Measurements from ENCODE around the gene NOL11. TPM values are rescaled to one million over a fixed set of nuclear protein-coding genes. Genes with fewer than 3 reads are reported as not detected.

NOL11 gene
- total and polyA plus RNA-seq, 2 experiments from 2014 or later, result 116 to 130 TPM

- H3K36me3 Mint-ChIP-seq (ENCODE audit: low read depth), result peaks cover 38% of the 10 kb centered on the region
- DNase-seq (ENCODE audit: low spot score), result peak; percentile 53
- ATAC-seq, result peak; percentile 23
- H4K20me1 ChIP-seq (replicated peaks; ENCODE audit: insufficient read depth), result peaks cover 3% of the 10 kb centered on the region; the same call in 1 of the 2 replicates
- H3K79me2 ChIP-seq (replicated peaks; ENCODE audit: insufficient read depth), result peaks cover 33% of the 10 kb centered on the region
- H3K9me2 ChIP-seq (ENCODE audit: insufficient read depth), result no peaks in the 10 kb centered on the region
- peaks cover 13% of the 10 kb centered on the region; the same call in 1 of the 2 replicates for H3F3A ChIP-seq (replicated peaks; ENCODE audit: low read depth)
- peaks cover 37% of the 10 kb centered on the region for H3K36me3 ChIP-seq (ENCODE audit: insufficient read depth)
- peak overlapping the region; percentile 96 for H3K4me3 ChIP-seq
- H2AFZ ChIP-seq, result peak overlapping the region; percentile 72; the same call in 1 of the 2 replicates
- no peak for TF ChIP-seq EZH2 (IDR thresholded peaks at IDR 0.05; ENCODE audit: low read depth, unreplicated experiment)
- TF ChIP-seq, protein P1, sequence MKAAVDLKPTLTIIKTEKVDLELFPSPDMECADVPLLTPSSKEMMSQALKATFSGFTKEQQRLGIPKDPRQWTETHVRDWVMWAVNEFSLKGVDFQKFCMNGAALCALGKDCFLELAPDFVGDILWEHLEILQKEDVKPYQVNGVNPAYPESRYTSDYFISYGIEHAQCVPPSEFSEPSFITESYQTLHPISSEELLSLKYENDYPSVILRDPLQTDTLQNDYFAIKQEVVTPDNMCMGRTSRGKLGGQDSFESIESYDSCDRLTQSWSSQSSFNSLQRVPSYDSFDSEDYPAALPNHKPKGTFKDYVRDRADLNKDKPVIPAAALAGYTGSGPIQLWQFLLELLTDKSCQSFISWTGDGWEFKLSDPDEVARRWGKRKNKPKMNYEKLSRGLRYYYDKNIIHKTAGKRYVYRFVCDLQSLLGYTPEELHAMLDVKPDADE (IDR thresholded peaks at IDR 0.05), result no peak
- TF ChIP-seq POLR2AphosphoS5 (IDR thresholded peaks at IDR 0.05; ENCODE audit: low read depth), result no peak
- H3K27ac Mint-ChIP-seq, result peak overlapping the region; percentile 99
- H3K9me3 Mint-ChIP-seq, result peaks cover under 1% of the 10 kb centered on the region; the same call in 1 of the 3 replicates
- H3K4me1 ChIP-seq (ENCODE audit: insufficient read depth), result peaks cover 17% of the 10 kb centered on the region
- peak overlapping the region; percentile 96 for H3K27ac ChIP-seq (ENCODE audit: low read depth)
- peaks cover 8% of the 10 kb centered on the region for H3K4me1 Mint-ChIP-seq
- H3K4me3 Mint-ChIP-seq, result peak overlapping the region; percentile 98
- no peaks in the 10 kb centered on the region for H3K27me3 ChIP-seq (ENCODE audit: insufficient read depth)
- H3K4me2 ChIP-seq, result peak overlapping the region; percentile 95
- peaks cover 6% of the 10 kb centered on the region for H3K27me3 Mint-ChIP-seq (ENCODE audit: insufficient read depth, low read depth, poor library complexity)
These were observed 697 bp downstream of the NOL11 start for GRCh38 chr17:67718325-67718941.

GRCh38 chr17:67725373-67725791 is 7.6 kb downstream of the NOL11 start:
- no peak overlapping the region for H3K27ac Mint-ChIP-seq
- Histone ChIP-seq H3F3A (replicated peaks; ENCODE audit: low read depth) (peaks cover 19% of the 10 kb centered on the region; the same call in 1 of the 2 replicates), H3K9me2 (ENCODE audit: insufficient read depth) (no peaks in the 10 kb centered on the region), H3K4me2 (no peak overlapping the region), H3K27me3 (ENCODE audit: insufficient read depth) (no peaks in the 10 kb centered on the region), H3K4me1 (ENCODE audit: insufficient read depth) (no peaks in the 10 kb centered on the region), H3K27ac (ENCODE audit: low read depth) (0 out of 2 replicates have a peak overlapping the region, but pooled peaks have one; percentile 6), H3K36me3 (ENCODE audit: insufficient read depth) (peaks cover 83% of the 10 kb centered on the region), H3K79me2 (replicated peaks; ENCODE audit: insufficient read depth) (peaks cover 44% of the 10 kb centered on the region), H4K20me1 (replicated peaks; ENCODE audit: insufficient read depth) (no peaks in the 10 kb centered on the region; the same call in 1 of the 2 replicates), H2AFZ (no peak overlapping the region), H3K4me3 (no peak overlapping the region)
- no peak overlapping the region for H3K4me3 Mint-ChIP-seq
- H3K9me3 Mint-ChIP-seq, result peaks cover 3% of the 10 kb centered on the region; the same call in 2 of the 3 replicates
- H3K4me1 Mint-ChIP-seq, result no peaks in the 10 kb centered on the region
- ATAC-seq (no peak), DNase-seq (ENCODE audit: low spot score) (no peak)
- H3K36me3 Mint-ChIP-seq (ENCODE audit: low read depth), result peaks cover 100% of the 10 kb centered on the region
- H3K27me3 Mint-ChIP-seq (ENCODE audit: insufficient read depth, low read depth, poor library complexity), result peaks cover 6% of the 10 kb centered on the region
- no peak for TF ChIP-seq STAT1 (IDR thresholded peaks at IDR 0.05; ENCODE audit: unreplicated experiment)
- no peak for TF ChIP-seq ZNF114 (CRISPR knock-in tag; IDR thresholded peaks at IDR 0.05)
- TF ChIP-seq REST (IDR thresholded peaks at IDR 0.05; ENCODE audit: unreplicated experiment), result no peak
- TF ChIP-seq, protein P2, sequence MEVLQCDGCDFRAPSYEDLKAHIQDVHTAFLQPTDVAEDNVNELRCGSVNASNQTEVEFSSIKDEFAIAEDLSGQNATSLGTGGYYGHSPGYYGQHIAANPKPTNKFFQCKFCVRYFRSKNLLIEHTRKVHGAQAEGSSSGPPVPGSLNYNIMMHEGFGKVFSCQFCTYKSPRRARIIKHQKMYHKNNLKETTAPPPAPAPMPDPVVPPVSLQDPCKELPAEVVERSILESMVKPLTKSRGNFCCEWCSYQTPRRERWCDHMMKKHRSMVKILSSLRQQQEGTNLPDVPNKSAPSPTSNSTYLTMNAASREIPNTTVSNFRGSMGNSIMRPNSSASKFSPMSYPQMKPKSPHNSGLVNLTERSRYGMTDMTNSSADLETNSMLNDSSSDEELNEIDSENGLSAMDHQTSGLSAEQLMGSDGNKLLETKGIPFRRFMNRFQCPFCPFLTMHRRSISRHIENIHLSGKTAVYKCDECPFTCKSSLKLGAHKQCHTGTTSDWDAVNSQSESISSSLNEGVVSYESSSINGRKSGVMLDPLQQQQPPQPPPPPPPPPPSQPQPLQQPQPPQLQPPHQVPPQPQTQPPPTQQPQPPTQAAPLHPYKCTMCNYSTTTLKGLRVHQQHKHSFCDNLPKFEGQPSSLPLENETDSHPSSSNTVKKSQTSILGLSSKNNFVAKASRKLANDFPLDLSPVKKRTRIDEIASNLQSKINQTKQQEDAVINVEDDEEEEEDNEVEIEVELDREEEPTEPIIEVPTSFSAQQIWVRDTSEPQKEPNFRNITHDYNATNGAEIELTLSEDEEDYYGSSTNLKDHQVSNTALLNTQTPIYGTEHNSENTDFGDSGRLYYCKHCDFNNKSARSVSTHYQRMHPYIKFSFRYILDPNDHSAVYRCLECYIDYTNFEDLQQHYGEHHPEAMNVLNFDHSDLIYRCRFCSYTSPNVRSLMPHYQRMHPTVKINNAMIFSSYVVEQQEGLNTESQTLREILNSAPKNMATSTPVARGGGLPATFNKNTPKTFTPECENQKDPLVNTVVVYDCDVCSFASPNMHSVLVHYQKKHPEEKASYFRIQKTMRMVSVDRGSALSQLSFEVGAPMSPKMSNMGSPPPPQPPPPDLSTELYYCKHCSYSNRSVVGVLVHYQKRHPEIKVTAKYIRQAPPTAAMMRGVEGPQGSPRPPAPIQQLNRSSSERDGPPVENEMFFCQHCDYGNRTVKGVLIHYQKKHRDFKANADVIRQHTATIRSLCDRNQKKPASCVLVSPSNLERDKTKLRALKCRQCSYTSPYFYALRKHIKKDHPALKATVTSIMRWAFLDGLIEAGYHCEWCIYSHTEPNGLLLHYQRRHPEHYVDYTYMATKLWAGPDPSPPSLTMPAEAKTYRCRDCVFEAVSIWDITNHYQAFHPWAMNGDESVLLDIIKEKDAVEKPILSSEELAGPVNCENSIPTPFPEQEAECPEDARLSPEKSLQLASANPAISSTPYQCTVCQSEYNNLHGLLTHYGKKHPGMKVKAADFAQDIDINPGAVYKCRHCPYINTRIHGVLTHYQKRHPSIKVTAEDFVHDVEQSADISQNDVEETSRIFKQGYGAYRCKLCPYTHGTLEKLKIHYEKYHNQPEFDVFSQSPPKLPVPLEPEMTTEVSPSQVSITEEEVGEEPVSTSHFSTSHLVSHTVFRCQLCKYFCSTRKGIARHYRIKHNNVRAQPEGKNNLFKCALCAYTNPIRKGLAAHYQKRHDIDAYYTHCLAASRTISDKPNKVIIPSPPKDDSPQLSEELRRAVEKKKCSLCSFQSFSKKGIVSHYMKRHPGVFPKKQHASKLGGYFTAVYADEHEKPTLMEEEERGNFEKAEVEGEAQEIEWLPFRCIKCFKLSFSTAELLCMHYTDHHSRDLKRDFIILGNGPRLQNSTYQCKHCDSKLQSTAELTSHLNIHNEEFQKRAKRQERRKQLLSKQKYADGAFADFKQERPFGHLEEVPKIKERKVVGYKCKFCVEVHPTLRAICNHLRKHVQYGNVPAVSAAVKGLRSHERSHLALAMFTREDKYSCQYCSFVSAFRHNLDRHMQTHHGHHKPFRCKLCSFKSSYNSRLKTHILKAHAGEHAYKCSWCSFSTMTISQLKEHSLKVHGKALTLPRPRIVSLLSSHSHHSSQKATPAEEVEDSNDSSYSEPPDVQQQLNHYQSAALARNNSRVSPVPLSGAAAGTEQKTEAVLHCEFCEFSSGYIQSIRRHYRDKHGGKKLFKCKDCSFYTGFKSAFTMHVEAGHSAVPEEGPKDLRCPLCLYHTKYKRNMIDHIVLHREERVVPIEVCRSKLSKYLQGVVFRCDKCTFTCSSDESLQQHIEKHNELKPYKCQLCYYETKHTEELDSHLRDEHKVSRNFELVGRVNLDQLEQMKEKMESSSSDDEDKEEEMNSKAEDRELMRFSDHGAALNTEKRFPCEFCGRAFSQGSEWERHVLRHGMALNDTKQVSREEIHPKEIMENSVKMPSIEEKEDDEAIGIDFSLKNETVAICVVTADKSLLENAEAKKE (CRISPR knock-in tag; IDR thresholded peaks at IDR 0.05), result no peak
- TF ChIP-seq, protein P1 (IDR thresholded peaks at IDR 0.05), result no peak
- no peak for TF ChIP-seq EZH2phosphoT487 (IDR thresholded peaks at IDR 0.05; ENCODE audit: unreplicated experiment)

Measured in GM23338 (cell line).